ENCODE data around the gene DGKQ.

Gene DGKQ

GRCh38 chr4:996030-996996 is 22.9 kb upstream of the DGKQ start:
- no peak overlapping the region for H3K4me3 ChIP-seq (ENCODE audit: low read depth, low read length)
- DNase-seq (ENCODE audit: low read depth): no peak

DNA sequence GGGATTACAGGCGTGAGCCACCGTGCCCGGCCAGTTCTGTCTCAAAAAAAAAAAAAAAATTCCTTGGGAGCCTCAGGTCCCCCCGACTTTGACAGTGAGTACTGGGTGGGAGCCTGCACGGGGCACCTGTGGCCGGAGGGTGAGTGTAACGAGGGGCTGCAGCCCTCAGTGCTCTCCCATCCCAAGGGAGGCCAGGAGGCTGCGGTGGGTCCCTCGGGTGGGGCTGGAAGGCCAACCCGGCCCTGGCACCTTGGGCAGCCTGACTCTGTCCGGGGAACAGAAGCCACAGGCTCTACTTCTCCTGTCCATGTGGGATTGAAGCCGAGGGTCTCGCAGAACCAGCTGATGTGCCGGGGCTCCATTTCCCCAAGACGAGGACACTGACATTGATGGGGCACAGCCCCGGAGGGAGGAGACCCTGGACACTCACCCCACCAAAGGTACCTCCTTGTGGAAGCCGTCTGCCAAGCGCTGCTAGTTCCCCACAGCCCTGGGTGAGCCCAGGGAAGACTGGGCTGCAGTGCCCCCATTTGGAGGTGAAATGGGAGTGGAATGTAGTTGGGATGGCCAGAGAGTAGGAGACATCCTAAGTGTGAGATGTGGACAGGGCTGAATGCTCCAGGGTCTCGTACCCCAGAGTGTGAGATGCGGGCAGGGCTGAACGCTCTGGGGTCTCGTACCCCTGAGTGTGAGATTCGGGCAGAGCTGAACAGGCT is 22.1 kb upstream of the DGKQ start:
- H3K4me3 ChIP-seq (ENCODE audit: low read depth, low read length): no peak overlapping the region
- DNase-seq (ENCODE audit: low read depth): no peak

GRCh38 chr4:993111-994029 is 20.0 kb upstream of the DGKQ start, which contains the start of gene SLC26A1:
Gene SLC26A1 (minus strand): TSS chr4:993404. CDS start chr4:991703, 1,701 bp downstream.
- DNase-seq (ENCODE audit: low read depth): no peak
- H3K4me3 ChIP-seq (ENCODE audit: low read depth, low read length): no peak within 1 kb of the TSS

DNA sequence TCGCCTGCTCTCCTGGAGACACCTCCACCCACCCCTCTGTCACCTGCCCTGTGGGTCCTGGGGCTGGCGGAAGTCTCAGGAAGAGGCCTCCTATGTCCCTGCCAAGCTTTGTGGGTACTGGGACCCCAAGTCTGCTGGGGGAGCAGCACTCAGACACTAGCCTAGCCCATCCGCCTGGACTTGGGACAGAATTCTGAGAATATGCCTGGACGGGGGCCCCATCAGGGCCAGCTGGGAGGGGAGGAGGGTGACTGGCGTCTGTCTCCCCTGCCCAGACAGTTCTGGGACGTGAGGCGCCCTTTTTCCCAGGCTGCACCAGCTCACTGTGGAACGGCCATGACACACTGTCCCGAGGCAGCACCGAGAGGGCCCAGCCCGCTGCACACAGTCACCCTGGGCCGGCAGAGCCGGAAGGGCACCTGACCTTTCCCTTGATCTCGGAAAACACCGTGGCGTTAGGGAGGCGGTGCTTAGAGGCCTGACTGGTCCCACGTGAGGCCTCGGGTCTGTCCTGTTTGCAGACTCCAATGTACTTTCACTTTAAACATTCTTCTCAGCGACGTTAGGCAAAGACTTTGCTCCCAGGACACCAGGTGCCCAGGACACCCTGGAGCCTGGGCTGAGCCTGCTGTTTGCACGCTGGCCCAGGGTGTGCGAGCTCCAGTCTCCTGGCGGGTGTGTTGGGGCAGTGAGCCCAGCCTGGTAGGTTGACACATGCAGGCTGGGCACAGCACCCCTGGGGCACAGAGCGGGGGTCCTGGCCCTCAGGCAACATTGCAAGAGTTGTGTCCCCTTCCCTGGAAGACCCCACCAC is 19.1 kb upstream of the DGKQ start:
- no peak overlapping the region for H3K4me3 ChIP-seq (ENCODE audit: low read depth, low read length)
- DNase-seq (ENCODE audit: low read depth): no peak

DNA sequence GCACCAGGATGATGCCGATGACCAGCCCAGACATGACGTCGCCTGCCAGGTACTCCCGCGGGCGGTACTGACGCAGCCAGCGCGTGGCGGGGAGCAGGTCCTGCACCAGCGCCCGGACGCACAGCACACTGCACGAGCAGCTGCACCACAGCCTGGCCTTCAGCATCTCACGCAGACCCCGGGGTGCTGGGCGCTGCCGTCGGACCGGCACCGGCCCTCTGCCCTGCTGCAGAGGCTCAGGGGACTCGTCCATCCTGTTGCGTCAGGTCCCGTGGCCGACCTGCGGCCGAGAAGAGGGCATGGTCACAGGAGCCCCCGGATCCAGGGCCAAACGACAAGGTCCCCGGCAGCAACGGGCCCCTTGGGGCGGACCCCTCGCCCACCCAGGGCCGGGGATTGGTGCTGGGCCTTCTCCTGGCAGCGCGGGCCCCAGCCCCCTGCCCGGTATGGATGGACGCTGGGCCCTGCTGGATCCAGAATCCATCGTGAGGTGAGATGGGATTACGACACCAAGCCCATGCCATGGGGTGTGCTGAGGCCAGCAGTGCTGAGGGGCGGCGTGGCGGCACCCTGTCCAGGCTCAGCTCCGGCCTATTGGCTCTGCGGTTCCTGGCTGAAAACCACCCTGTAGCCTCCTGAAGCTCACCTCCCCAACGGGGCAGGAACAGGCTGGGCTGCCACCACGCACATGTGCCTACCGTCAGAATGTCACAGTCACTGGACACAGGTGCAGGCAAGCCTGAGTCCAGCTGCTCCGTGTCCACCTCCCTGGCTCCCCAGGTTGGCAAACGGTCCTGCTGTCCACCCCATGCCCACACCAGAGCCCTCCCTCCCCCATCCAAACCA is 18.3 kb upstream of the DGKQ start:
- DNase-seq (ENCODE audit: low read depth): no peak
- H3K4me3 ChIP-seq (ENCODE audit: low read depth, low read length): no peak overlapping the region

GRCh38 chr4:990746-991367 is 17.5 kb upstream of the DGKQ start:
- H3K4me3 ChIP-seq (ENCODE audit: low read depth, low read length): no peak overlapping the region
- DNase-seq (ENCODE audit: low read depth): no peak

GRCh38 chr4:989722-990471 is 16.5 kb upstream of the DGKQ start:
- DNase-seq (ENCODE audit: low read depth): no peak
- H3K4me3 ChIP-seq (ENCODE audit: low read depth, low read length): no peak overlapping the region

DNA sequence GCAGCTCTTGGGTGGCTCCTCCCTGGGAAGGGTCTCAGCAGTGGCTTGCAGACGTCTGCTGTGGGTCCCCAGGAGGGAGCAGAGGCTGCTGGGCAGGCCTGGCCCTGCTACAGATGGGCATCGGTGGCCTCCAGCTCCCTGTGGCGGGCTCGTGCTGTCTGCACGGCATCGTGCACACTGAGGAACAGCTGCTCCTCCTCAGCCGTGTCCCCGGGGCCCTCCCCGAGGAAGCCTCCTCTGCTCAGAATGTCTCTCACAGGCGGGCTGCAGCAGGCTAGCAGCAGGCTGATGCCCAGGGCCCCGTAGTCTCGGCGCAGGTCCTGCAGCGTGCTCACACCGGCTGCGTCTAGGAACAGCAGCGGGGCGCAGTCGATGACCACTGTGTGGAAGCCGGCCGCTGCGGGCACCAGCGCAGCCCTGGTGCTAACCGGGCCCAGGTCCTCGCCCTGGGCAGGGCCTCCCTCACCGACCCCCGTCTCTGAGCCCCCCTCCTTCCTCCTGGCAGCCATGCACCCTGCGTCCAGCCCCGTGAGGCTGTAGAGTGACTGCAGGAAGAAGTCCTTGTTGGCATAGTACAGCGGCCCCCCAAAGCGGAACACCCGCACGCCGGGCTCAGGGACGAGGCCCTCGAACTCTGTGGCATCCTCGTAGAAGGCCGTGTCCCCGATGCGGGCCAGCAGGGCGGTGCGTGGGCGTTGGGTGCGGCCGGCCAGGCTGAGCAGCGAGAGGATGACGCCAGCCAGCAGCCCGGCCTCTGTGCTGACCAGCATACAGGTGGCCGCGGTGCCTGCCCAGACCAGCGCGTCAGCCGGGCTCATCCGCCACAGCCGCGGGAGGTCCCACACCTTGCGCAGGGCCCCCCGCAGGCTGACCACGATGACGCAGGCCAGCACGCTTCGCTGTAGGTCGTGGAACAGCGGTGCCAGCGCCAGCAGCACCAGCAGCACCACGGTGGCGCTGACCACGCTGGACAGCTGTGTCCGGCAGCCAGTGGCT is 15.7 kb upstream of the DGKQ start:
- no peak overlapping the region for H3K4me3 ChIP-seq (ENCODE audit: low read depth, low read length)
- no peak for DNase-seq (ENCODE audit: low read depth)

DNA sequence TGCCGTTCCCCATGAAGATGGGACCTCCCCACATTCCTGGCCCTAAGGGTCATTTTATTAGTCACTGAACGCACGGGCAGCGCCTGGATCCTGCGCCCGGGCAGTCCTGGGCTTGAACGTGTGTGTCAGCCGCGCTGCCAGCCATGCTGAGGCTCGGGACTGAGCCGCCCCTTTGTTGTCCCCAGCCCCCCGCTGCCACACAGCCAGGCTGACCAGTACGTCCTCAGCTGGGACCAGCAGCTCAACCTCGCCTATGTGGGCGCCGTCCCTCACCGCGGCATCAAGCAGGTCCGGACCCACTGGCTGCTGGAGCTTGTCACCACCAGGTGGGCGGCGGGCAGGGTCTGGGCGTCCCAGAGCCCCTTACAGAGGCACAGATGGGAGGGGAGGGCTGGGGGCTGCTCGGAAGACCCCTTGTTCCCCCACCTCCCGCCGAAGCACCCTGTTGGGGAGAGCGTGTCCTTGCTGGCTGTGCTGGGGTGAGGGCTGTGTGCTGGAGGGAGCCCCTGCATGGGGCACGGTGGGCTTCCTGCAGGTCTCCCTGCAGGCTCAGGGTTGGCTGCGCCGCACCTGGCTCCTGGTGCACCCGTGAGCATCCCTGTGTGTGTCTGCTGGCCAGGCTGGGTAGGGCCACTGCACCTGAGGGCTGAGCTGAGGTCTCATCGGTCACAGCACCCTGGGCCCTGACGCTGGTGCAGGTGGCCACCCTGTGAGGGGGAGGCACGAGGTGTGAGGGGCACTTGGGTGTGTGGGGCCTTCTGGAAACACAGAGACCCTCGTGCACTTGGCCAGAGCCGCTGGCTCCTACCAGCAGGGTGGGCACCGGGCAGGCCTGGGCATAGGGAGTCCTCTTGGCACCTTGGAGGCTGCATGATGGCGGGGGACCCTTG is 14.5 kb upstream of the DGKQ start:
- DNase-seq (ENCODE audit: low read depth): no peak
- peak overlapping the region; percentile 68 for H3K4me3 ChIP-seq (ENCODE audit: low read depth, low read length)

DNA sequence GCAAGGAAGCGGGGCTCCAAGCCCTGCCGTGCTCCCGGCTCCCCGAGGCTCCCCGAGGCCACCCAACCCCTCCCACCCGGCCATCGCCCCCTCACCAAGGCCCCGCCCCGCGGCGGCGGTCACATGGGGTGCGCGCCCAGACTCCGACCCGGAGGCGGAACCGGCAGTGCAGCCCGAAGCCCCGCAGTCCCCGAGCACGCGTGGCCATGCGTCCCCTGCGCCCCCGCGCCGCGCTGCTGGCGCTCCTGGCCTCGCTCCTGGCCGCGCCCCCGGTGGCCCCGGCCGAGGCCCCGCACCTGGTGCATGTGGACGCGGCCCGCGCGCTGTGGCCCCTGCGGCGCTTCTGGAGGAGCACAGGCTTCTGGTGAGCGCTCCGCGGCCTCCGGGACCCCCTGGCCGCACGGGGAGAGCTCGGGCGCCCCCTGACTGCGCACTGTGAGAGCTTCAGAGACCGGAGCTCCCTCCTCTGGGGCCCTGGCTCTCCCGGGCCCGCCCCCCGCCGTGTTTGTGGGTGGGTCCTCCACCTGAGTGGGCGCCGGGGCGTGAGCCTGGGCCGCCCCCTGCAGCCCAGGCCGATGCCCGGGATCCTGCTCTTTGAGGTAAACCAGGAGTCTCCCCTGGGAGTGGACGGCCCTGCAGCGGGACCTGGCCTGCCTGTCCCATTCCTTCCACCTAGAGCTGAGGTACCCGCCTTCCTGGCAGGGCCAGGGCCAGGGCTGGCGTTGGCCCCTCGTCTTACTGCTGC is 13.7 kb upstream of the DGKQ start, which contains the start of gene IDUA:
TSS of gene IDUA (plus strand) at position 166 of the 745 bp plus-strand sequence. CDS start at position 207, 41 bp downstream.
- peak within 1 kb of the TSS; percentile 68 for H3K4me3 ChIP-seq (ENCODE audit: low read depth, low read length)
- DNase-seq (ENCODE audit: low read depth): no peak

- no peak for DNase-seq (ENCODE audit: low read depth)
- H3K4me3 ChIP-seq (ENCODE audit: low read depth, low read length): peak overlapping the region; percentile 68
Observed at GRCh38 chr4:986428-986878, 13.1 kb upstream of the DGKQ start.

DNA sequence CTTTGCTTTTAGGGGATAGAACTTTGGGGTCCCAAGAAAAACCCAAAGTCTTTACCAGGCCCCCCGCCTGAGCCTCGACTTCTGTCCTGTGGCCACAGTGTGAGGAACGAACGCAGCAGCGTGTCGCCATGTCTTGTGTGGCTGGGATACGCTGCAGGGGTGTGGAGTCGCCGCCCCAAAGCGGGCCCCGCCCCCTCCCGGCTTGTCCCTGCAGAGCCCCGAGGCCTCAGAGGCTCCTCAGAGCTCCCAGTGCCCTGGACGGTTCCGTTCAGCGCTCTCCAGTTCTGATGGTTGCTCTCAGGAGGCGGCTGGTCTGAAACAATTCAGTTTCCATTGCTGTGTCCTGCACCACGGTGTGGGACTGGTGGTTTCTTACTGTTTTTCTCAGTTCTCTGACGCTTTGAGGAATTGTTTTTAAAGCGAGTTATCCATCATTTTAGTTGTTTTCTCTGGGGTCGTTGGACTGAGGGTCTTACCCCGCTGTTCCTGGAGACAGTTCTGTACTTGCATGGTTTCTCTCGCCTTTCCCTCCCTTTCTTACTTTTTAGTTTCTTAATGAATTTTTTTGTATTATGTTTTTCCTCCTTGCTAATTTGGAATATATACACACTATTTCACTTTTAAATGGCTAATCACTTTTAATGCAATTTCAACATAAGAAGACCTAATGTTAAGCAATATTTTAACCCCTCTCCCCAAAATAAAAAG is 11.9 kb upstream of the DGKQ start:
- peak overlapping the region; percentile 20 for H3K4me3 ChIP-seq (ENCODE audit: low read depth, low read length)
- no peak for DNase-seq (ENCODE audit: low read depth)

DNA sequence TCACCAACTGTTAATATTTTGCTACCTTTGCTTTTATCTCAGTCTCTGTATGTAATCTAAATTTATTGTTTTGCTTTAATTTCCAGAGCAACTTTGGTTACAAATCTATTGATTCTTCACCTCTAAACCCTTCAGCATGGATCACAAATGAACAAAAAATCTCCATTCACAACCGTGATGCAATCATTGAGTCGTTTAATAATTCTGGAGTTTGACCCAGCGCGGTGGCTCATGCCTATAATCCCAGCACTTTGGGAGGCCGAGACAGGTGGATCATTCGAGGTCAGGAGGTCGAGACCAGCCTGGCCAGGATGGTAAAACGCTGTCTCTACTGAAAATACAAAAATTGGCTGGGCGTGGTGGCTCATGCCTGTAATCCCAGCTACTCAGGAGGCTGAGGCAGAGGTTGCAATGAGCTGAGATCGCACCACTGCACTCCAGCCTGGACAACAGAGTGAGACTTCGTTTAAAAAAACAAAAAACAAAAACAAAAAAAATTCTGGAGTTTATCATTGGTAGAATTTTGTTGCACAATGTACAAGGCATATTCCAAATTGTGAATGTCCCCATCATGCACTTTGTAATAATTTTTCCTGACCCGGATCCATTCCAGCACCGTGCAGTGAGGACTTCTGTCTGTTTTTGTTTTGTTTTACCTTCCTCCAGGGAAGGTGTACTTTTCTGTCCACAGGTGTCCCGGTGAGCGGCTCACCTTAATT is 11.1 kb upstream of the DGKQ start:
- DNase-seq (ENCODE audit: low read depth): no peak
- H3K4me3 ChIP-seq (ENCODE audit: low read depth, low read length): peak overlapping the region; percentile 20
